GM19043 (cell line): ENCODE data around the gene RAPGEF2.
A peak's percentile ranks its signal among the peaks of the same experiment; 100 is the strongest.
"Not testable (repeated sequence)": the region's sequence is repeated elsewhere in the genome, so short reads cannot be mapped to it uniquely, and the experiment has no call there.

ENCODE experiments used
- ATAC-seq: cut with Tn5 transposase; IDR thresholded peaks from one replicate; pipeline ENCODE4 v1.9.1; 2021; ENCODE audit warnings: low read depth; ENCODE audit not compliant: unreplicated experiment

The RAPGEF2 gene

GRCh38 chr4:159353422-159354116 is 250.7 kb downstream of the RAPGEF2 start:
- ATAC-seq: no peak

- no peak for ATAC-seq
These were observed 252.6 kb downstream of the RAPGEF2 start for GRCh38 chr4:159355466-159355865.

GRCh38 chr4:159357350-159357749 is 254.5 kb downstream of the RAPGEF2 start:
- no peak for ATAC-seq

- no peak for ATAC-seq
These were observed 255.3 kb downstream of the RAPGEF2 start for GRCh38 chr4:159358226-159358625.

- no peak for ATAC-seq
These were observed 257.7 kb downstream of the RAPGEF2 start for GRCh38 chr4:159360549-159360948.

- ATAC-seq: no peak
These were observed 260.5 kb downstream of the RAPGEF2 start for GRCh38 chr4:159363361-159363760.

- no peak for ATAC-seq
These were observed 264.3 kb downstream of the RAPGEF2 start for GRCh38 chr4:159366966-159367780.

GRCh38 chr4:159367781-159368080 is 264.9 kb downstream of the RAPGEF2 start:
- peak; percentile 82 for ATAC-seq

GRCh38 chr4:159368320-159368719 is 265.4 kb downstream of the RAPGEF2 start:
- ATAC-seq: no peak

- no peak for ATAC-seq
These were observed 266.4 kb downstream of the RAPGEF2 start for GRCh38 chr4:159369256-159369655.

GRCh38 chr4:159370286-159370685 is 267.4 kb downstream of the RAPGEF2 start:
- no peak for ATAC-seq

GRCh38 chr4:159374749-159375530 is 272.1 kb downstream of the RAPGEF2 start:
- ATAC-seq: no peak

GRCh38 chr4:159376289-159376688 is 273.4 kb downstream of the RAPGEF2 start:
- no peak for ATAC-seq

- no peak for ATAC-seq
These were observed 275.3 kb downstream of the RAPGEF2 start for GRCh38 chr4:159378056-159378616.

- ATAC-seq: not testable (repeated sequence)
These were observed 276.2 kb downstream of the RAPGEF2 start for GRCh38 chr4:159379064-159379463.

- no peak for ATAC-seq
These were observed 277.0 kb downstream of the RAPGEF2 start for GRCh38 chr4:159379836-159380235.

- no peak for ATAC-seq
These were observed 280.1 kb downstream of the RAPGEF2 start for GRCh38 chr4:159382856-159383561.

GRCh38 chr4:159383562-159383931 is 280.7 kb downstream of the RAPGEF2 start:
- ATAC-seq: no peak

- no peak for ATAC-seq
These were observed 281.1 kb downstream of the RAPGEF2 start for GRCh38 chr4:159384017-159384416.

- ATAC-seq: no peak
These were observed 281.8 kb downstream of the RAPGEF2 start for GRCh38 chr4:159384632-159385031.
